IMR-90 (cell line): ENCODE data around the gene PARVB. TPM values are rescaled to one million over a fixed set of nuclear protein-coding genes. Genes with fewer than 3 reads are reported as not detected.

ENCODE experiments used
- ATAC-seq: fragments of 200-7000 bp; cut with Tn5 transposase; 2 replicates; pipeline ENCODE4 v1.9.1; 2020; ENCODE audit warnings: low read depth, mild to moderate bottlenecking, moderate library complexity
- BruUV-seq: library from RNA; stranded (reverse); fragments of 400-500 nt; replicated peaks from 2 replicates; lab custom pipeline; 2021; lab: Mats Ljungman, UMichigan
- CTCF ChIA-PET: fragments of 300-600 bp; formaldehyde crosslinking; extraction: SDS; loops from one replicate; lab custom pipeline; 2021; ENCODE audit warnings: antibody characterized with exemption; lab: Yijun Ruan, JAX
- POLR2A ChIA-PET: fragments of 300-600 bp; sonication (Branson Sonifier 250); formaldehyde crosslinking; loops from one replicate; lab custom pipeline; 2022; ENCODE audit warnings: antibody characterized with exemption; ENCODE audit not compliant: unreplicated experiment; lab: Charles Lee
- DNase-seq: peaks from one replicate; pipeline ENCODE4 v3.0.0; 2013
- H2AFZ ChIP-seq: replicated peaks from 2 replicates; pipeline ENCODE3; 2013; ENCODE audit warnings: low read length, mild to moderate bottlenecking; ENCODE audit not compliant: poor library complexity
- H2AK5ac ChIP-seq: 2 replicates; pipeline ENCODE4 v1.6.1; 2013; ENCODE audit warnings: low read depth, low read length, inconsistent platforms
- H2AK9ac ChIP-seq: replicated peaks from 2 replicates; pipeline ENCODE3; 2013; ENCODE audit warnings: mild to moderate bottlenecking, low read depth, low read length, moderate library complexity; ENCODE audit not compliant: poor library complexity
- H2BK120ac ChIP-seq: 2 replicates; pipeline ENCODE4 v1.6.1; 2013; ENCODE audit warnings: low read depth, low read length, inconsistent platforms
- H2BK15ac ChIP-seq: 3 replicates; pipeline ENCODE4 v1.6.1; 2013; ENCODE audit warnings: low read depth, low read length, inconsistent platforms
- H2BK20ac ChIP-seq: 2 replicates; pipeline ENCODE4 v1.6.1; 2013; ENCODE audit warnings: low read depth, mild to moderate bottlenecking, inconsistent platforms, low read length, moderate library complexity
- H2BK5ac ChIP-seq: 2 replicates; pipeline ENCODE4 v1.6.1; 2013; ENCODE audit warnings: mild to moderate bottlenecking, low read depth, low read length, inconsistent platforms; ENCODE audit not compliant: poor library complexity, severe bottlenecking
- H3K14ac ChIP-seq: replicated peaks from 2 replicates; pipeline ENCODE4 v1.6.1; 2013; ENCODE audit warnings: low read depth, low read length, inconsistent platforms
- H3K18ac ChIP-seq: 2 replicates; pipeline ENCODE4 v1.6.1; 2013; ENCODE audit warnings: low read depth, low read length, control low read depth
- H3K23ac ChIP-seq: 2 replicates; pipeline ENCODE4 v1.6.1; 2013; ENCODE audit warnings: low read depth, low read length, inconsistent platforms
- H3K27ac ChIP-seq: 2 replicates; pipeline ENCODE4 v1.5.1; 2013; ENCODE audit warnings: mild to moderate bottlenecking, control low read depth, low read length; ENCODE audit not compliant: insufficient read depth
- H3K27me3 ChIP-seq: 2 replicates; pipeline ENCODE4 v1.6.1; 2013; ENCODE audit warnings: low read length; ENCODE audit not compliant: control insufficient read depth, insufficient read depth
- H3K36me3 ChIP-seq: 2 replicates; pipeline ENCODE4 v1.6.1; 2013; ENCODE audit warnings: low read length, mixed read lengths; ENCODE audit not compliant: control insufficient read depth, insufficient read depth
- H3K4ac ChIP-seq: 2 replicates; pipeline ENCODE4 v1.6.1; 2013; ENCODE audit warnings: low read depth, low read length, inconsistent platforms
- H3K4me1 ChIP-seq: 2 replicates; pipeline ENCODE4 v1.6.1; 2013; ENCODE audit warnings: low read length, mixed read lengths; ENCODE audit not compliant: control insufficient read depth, insufficient read depth
- H3K4me2 ChIP-seq: 2 replicates; pipeline ENCODE4 v1.6.1; 2013; ENCODE audit warnings: low read depth, mild to moderate bottlenecking, control low read depth, low read length, moderate library complexity
- H3K4me3 ChIP-seq: 2 replicates; pipeline ENCODE4 v1.5.1; 2013; ENCODE audit warnings: low read depth, mild to moderate bottlenecking, control low read depth, low read length, moderate library complexity; ENCODE audit not compliant: insufficient read depth
- H3K56ac ChIP-seq: 2 replicates; pipeline ENCODE4 v1.6.1; 2013; ENCODE audit warnings: low read length, inconsistent platforms; ENCODE audit not compliant: insufficient read depth; ENCODE audit errors: extremely low read depth
- H3K79me1 ChIP-seq, 2 experiments: 2 replicates each; pipeline ENCODE4 v1.6.1; 2013; ENCODE audit warnings: low read length in 2 of 2, inconsistent platforms in 1 of 2, low read depth in 1 of 2
- H3K9ac ChIP-seq: 2 replicates; pipeline ENCODE4 v1.6.1; 2013; ENCODE audit warnings: low read depth, low read length, control low read depth
- H3K9me1 ChIP-seq: 2 replicates; pipeline ENCODE4 v1.6.1; 2013; ENCODE audit warnings: low read length, inconsistent platforms; ENCODE audit not compliant: insufficient read depth
- H3K9me3 ChIP-seq: 2 replicates; pipeline ENCODE4 v1.6.1; 2013; ENCODE audit warnings: low read length; ENCODE audit not compliant: control insufficient read depth, insufficient read depth
- H4K20me1 ChIP-seq: 2 replicates; pipeline ENCODE4 v1.6.1; 2013; ENCODE audit warnings: low read length, inconsistent platforms; ENCODE audit not compliant: insufficient read depth
- H4K5ac ChIP-seq: 2 replicates; pipeline ENCODE4 v1.6.1; 2013; ENCODE audit warnings: mild to moderate bottlenecking, low read depth, low read length, control low read depth
- H4K8ac ChIP-seq, 2 experiments: 2 replicates each; pipeline ENCODE4 v1.6.1; 2013; ENCODE audit warnings: low read depth in 2 of 2, low read length in 2 of 2, control low read depth in 1 of 2, inconsistent platforms in 1 of 2
- H4K91ac ChIP-seq: 2 replicates; pipeline ENCODE4 v1.6.1; 2013; ENCODE audit warnings: low read depth, low read length, inconsistent platforms; ENCODE audit not compliant: insufficient read depth
- BHLHE40 ChIP-seq: fragments of 150-350 bp; IDR thresholded peaks from 2 replicates; pipeline ENCODE4 v1.6.1; 2016; ENCODE audit warnings: mild to moderate bottlenecking, low read depth, low read length
- CEBPB ChIP-seq: IDR thresholded peaks from 2 replicates; pipeline ENCODE4 v1.6.1; 2012; ENCODE audit warnings: low read depth, low read length, improper control_type of control experiment
- CHD1 ChIP-seq: IDR thresholded peaks from 2 replicates; pipeline ENCODE4 v1.6.1; 2012; ENCODE audit warnings: low read depth, low read length, improper control_type of control experiment
- CTCF ChIP-seq: conservative IDR thresholded peaks from 2 replicates; pipeline ENCODE4 v1.5.1; 2012; ENCODE audit warnings: mild to moderate bottlenecking, low read depth, low read length, improper control_type of control experiment
- ELK1 ChIP-seq: fragments of 150-350 bp; IDR thresholded peaks from 2 replicates; pipeline ENCODE4 v1.6.1; 2016; ENCODE audit warnings: low read depth, mild to moderate bottlenecking, low read length, moderate library complexity, borderline replicate concordance
- FOS ChIP-seq: fragments of 150-350 bp; IDR thresholded peaks from 2 replicates; pipeline ENCODE4 v1.6.1; 2016; ENCODE audit warnings: low read depth, low read length
- MAFK ChIP-seq: IDR thresholded peaks from 2 replicates; pipeline ENCODE4 v1.6.1; 2012; ENCODE audit warnings: low read depth, low read length, improper control_type of control experiment
- MAZ ChIP-seq: IDR thresholded peaks from 2 replicates; pipeline ENCODE4 v1.6.1; 2012; ENCODE audit warnings: low read depth, mild to moderate bottlenecking, low read length, improper control_type of control experiment, moderate library complexity, borderline replicate concordance
- NFE2L2 ChIP-seq: fragments of 150-350 bp; IDR thresholded peaks from 2 replicates; pipeline ENCODE4 v1.6.1; 2016; ENCODE audit warnings: low read depth, mild to moderate bottlenecking, low read length
- POLR2A ChIP-seq: IDR thresholded peaks from 2 replicates; pipeline ENCODE4 v1.6.1; 2012; ENCODE audit warnings: mild to moderate bottlenecking, low read depth, low read length
- RAD21 ChIP-seq: IDR thresholded peaks from 2 replicates; pipeline ENCODE4 v1.6.1; 2012; ENCODE audit warnings: low read length, improper control_type of control experiment
- RCOR1 ChIP-seq: IDR thresholded peaks from 2 replicates; pipeline ENCODE4 v1.6.1; 2012; ENCODE audit warnings: mild to moderate bottlenecking, low read length, improper control_type of control experiment; ENCODE audit not compliant: insufficient replicate concordance
- RFX5 ChIP-seq: IDR thresholded peaks from 2 replicates; pipeline ENCODE4 v1.8.0; 2012; ENCODE audit warnings: low read depth, mild to moderate bottlenecking, low read length, moderate library complexity
- SMC3 ChIP-seq: fragments of 150-350 bp; IDR thresholded peaks from 2 replicates; pipeline ENCODE4 v1.6.1; 2016; ENCODE audit warnings: low read depth, mild to moderate bottlenecking, antibody characterized with exemption, low read length, moderate library complexity
- USF2 ChIP-seq: fragments of 150-350 bp; IDR thresholded peaks from 2 replicates; pipeline ENCODE4 v1.6.1; 2017; ENCODE audit warnings: mild to moderate bottlenecking, antibody characterized with exemption, low read length, low read depth
- WGBS, 2 experiments: methylation state at CpG; one replicate each; pipeline versions ENCODE4 v1.1.5 to v1.1.7; 2013; ENCODE audit warnings: missing lambda C conversion rate in 2 of 2; ENCODE audit not compliant: insufficient read length in 1 of 2; ENCODE audit errors: extremely low coverage in 2 of 2; 5-methylcytosine and 5-hydroxymethylcytosine counted together
- dilution Hi-C: fragments of 300-500 bp; cut with HindIII; formaldehyde crosslinking; loops from one replicate; pipeline ENCODE4 v1.14.3; 2018; ENCODE audit warnings: low sequenced_read_pairs; ENCODE audit not compliant: unreplicated experiment
- in situ Hi-C: fragments of 300-500 bp; cut with MboI; formaldehyde crosslinking; loops from 3 replicates; pipeline ENCODE4 v1.14.3; 2019; ENCODE audit warnings: low sequenced_read_pairs, inconsistent platforms, mixed read lengths
- intact Hi-C: fragments of 100-400 bp; cut with micrococcal nuclease; formaldehyde crosslinking; loops from 2 replicates; pipeline ENCODE4 v1.10.0; 2022
- polyA plus RNA-seq, 3 experiments: library from polyadenylated mRNA; depleted of rRNA; stranded (reverse); fragments of >200 nt; gene quantifications; 2 replicates each; pipeline ENCODE4 v1.2.3, GENCODE V29; 2012; ENCODE audit warnings: low replicate concordance in 1 of 3
- total RNA-seq: library from RNA; depleted of rRNA; stranded (reverse); fragments of >200 nt; gene quantifications from 2 replicates; pipeline ENCODE4 v1.2.3, GENCODE V29; 2012

The PARVB gene
- total and polyA plus RNA-seq, 2 of the 4 experiments (the other 2 are of a cell fraction) = 44.3 to 53.9 TPM

GRCh38 chr22:44151676-44152075 is 127.6 kb downstream of the PARVB start:
- peaks cover 16% of the 10 kb centered on the region for H3K4me1 ChIP-seq
- peak; percentile 78 for DNase-seq
- no peak overlapping the region for H3K4me2 ChIP-seq
- peak overlapping the region; percentile 80 for H2AFZ ChIP-seq
- H4K5ac ChIP-seq = no peak overlapping the region; the same call in 1 of the 2 replicates
- H3K9ac ChIP-seq = no peak overlapping the region
- H3K9me1 ChIP-seq = peaks cover 10% of the 10 kb centered on the region
- H3K27me3 ChIP-seq = no peaks in the 10 kb centered on the region
- POLR2A ChIA-PET = no interaction called here
- no peak overlapping the region; the same call in 1 of the 2 replicates for H3K18ac ChIP-seq
- intact Hi-C loops = no loop called here
- peak overlapping the region; percentile 67; the same call in 1 of the 2 replicates for H2AK5ac ChIP-seq
- no peaks in the 10 kb centered on the region for H3K36me3 ChIP-seq
- no TSS peak for BruUV-seq
- dilution Hi-C loops = no loop called here
- peak overlapping the region; percentile 23 for H2AK9ac ChIP-seq
- H3K79me1 ChIP-seq = no peaks in the 10 kb centered on the region; a peak in 1 of 4 replicates
- WGBS, 2 experiments = no CpG with 5 or more reads among the region's 4 CpGs
- peak overlapping the region; percentile 39; the same call in 1 of the 2 replicates for H2BK120ac ChIP-seq
- H4K91ac ChIP-seq = peak overlapping the region; percentile 82; the same call in 1 of the 2 replicates
- peak overlapping the region in 1 of 2 experiments; percentile 42; a peak in 2 of 4 replicates for H4K8ac ChIP-seq
- no peaks in the 10 kb centered on the region for H4K20me1 ChIP-seq
- H3K56ac ChIP-seq = no peak overlapping the region
- H3K4ac ChIP-seq = peak overlapping the region; percentile 63; the same call in 1 of the 2 replicates
- no peak overlapping the region; the same call in 1 of the 2 replicates for H3K14ac ChIP-seq
- 0 out of 2 replicates have a peak overlapping the region, but pooled peaks have one; percentile 44 for H2BK20ac ChIP-seq
- H3K9me3 ChIP-seq = no peaks in the 10 kb centered on the region
- in situ Hi-C loops = no loop called here
- CTCF ChIA-PET = interaction anchor here (0.8 kb wide), 1 partner anchor 208 kb away, joined by 3 read pairs; no protein-coding TSS in a partner anchor
- TF ChIP-seq CHD1 (no peak), POLR2A (no peak), MAFK (no peak), RFX5 (no peak), CTCF (no peak), RAD21 (no peak), FOS (no peak), NFE2L2 (no peak), USF2 (no peak), CEBPB (no peak), SMC3 (no peak), RCOR1 (no peak), ELK1 (no peak), MAZ (no peak), BHLHE40 (no peak)
- H2BK15ac ChIP-seq = no peak overlapping the region
- H2BK5ac ChIP-seq = no peak overlapping the region
- ATAC-seq = peak; percentile 85
- H3K27ac ChIP-seq = no peak overlapping the region
- H3K23ac ChIP-seq = no peak overlapping the region
- no peak overlapping the region for H3K4me3 ChIP-seq
